DOHH2 (cell line): ENCODE measurements around the gene ANGPTL1.

Experiments
- EZH2phosphoT487 ChIP-seq: fragments of 200-600 bp; sonication (generic); IDR thresholded peaks from 2 replicates; pipeline ENCODE4 v1.6.1; 2017; ENCODE audit warnings: borderline replicate concordance, mild to moderate bottlenecking, antibody characterized with exemption, low read length, moderate library complexity, mixed read lengths
- TF ChIP-seq, protein P1 (sequence below): fragments of 200-600 bp; sonication (generic); IDR thresholded peaks from one replicate; pipeline ENCODE4 v1.5.1; 2014; ENCODE audit warnings: antibody characterized with exemption, mild to moderate bottlenecking, low read depth, low read length; ENCODE audit not compliant: poor library complexity, severe bottlenecking

DNA sequence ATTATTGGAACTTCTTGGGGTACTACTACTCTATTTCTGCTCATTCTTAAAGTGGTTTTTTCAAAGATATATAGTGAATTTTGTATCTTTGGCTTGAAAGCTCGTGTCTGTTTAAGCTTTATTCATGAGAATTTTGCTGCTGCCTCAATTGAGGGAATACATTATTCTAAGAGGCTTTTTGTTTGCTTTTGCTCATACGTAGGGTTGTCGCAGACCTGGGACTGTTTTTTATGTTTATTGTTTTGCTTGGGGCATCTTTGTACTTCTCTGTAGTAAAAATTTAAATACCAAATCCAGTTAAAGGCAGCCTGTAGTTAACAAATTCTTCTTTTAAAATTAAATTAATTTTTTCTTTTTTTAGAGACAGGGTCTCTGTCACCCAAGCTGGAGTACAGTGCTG lies 62.3 kb downstream of the ANGPTL1 start:
- TF ChIP-seq, protein P1, sequence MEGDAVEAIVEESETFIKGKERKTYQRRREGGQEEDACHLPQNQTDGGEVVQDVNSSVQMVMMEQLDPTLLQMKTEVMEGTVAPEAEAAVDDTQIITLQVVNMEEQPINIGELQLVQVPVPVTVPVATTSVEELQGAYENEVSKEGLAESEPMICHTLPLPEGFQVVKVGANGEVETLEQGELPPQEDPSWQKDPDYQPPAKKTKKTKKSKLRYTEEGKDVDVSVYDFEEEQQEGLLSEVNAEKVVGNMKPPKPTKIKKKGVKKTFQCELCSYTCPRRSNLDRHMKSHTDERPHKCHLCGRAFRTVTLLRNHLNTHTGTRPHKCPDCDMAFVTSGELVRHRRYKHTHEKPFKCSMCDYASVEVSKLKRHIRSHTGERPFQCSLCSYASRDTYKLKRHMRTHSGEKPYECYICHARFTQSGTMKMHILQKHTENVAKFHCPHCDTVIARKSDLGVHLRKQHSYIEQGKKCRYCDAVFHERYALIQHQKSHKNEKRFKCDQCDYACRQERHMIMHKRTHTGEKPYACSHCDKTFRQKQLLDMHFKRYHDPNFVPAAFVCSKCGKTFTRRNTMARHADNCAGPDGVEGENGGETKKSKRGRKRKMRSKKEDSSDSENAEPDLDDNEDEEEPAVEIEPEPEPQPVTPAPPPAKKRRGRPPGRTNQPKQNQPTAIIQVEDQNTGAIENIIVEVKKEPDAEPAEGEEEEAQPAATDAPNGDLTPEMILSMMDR = no peak
- no peak for TF ChIP-seq EZH2phosphoT487
